Measurements from ENCODE around the gene ZNF329.

GRCh38 chr19:58182989-58183816 is 32.6 kb upstream of the ZNF329 start, which contains the start of gene ZNF274:
- peak; percentile 59; the same call in 1 of the 2 replicates for TF ChIP-seq POLR2AphosphoS5 (IDR thresholded peaks at IDR 0.05; ENCODE audit: borderline replicate concordance, low read depth, low read length)
- TF ChIP-seq EZH2 (IDR thresholded peaks at IDR 0.05) = no peak
